ENCODE measurements around the gene TSKS.

DNA sequence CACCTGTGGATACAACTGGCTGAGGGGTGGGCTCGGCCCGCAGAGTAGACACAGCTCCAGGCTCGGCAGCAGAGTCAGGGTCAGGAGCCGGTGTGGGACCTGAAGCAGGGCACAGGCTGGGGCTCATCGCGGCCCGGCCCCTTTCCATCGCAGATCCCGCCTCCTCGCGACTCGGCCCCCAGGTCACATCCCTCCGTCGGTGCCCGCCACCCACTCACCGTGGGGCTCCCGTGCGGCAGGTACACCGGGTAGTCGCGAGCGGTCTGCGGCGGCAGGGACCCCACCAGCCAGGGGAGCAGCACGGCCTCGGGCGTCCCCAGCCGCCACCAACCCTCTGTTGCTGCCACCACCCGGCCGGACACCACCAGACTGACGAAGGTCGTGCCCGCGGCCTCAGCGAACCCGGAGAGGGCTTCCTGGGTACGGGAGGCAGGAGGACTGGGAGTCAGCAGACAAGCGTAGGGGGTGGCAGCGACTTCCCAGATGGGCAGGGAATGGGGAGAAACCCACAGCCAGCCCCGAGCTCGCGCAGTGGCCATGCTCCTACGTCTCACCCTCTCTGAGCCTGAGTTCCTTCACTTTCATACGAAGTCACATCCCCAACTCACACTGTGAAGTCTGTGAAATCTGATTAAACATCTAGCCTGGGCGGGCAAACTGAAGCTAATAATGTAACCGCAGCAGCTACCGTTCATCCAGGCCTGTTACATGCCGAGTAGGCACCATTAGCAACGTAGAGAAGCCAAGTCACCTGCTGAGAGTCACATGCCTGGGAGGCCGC is 46.2 kb upstream of the TSKS start:
- TF ChIP-seq, protein P1, sequence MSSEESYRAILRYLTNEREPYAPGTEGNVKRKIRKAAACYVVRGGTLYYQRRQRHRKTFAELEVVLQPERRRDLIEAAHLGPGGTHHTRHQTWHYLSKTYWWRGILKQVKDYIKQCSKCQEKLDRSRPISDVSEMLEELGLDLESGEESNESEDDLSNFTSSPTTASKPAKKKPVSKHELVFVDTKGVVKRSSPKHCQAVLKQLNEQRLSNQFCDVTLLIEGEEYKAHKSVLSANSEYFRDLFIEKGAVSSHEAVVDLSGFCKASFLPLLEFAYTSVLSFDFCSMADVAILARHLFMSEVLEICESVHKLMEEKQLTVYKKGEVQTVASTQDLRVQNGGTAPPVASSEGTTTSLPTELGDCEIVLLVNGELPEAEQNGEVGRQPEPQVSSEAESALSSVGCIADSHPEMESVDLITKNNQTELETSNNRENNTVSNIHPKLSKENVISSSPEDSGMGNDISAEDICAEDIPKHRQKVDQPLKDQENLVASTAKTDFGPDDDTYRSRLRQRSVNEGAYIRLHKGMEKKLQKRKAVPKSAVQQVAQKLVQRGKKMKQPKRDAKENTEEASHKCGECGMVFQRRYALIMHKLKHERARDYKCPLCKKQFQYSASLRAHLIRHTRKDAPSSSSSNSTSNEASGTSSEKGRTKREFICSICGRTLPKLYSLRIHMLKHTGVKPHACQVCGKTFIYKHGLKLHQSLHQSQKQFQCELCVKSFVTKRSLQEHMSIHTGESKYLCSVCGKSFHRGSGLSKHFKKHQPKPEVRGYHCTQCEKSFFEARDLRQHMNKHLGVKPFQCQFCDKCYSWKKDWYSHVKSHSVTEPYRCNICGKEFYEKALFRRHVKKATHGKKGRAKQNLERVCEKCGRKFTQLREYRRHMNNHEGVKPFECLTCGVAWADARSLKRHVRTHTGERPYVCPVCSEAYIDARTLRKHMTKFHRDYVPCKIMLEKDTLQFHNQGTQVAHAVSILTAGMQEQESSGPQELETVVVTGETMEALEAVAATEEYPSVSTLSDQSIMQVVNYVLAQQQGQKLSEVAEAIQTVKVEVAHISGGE (tag by site-specific recombination; conservative IDR thresholded peaks at IDR 0.05; ENCODE audit: low read depth) = no peak
- TF ChIP-seq, protein P2, sequence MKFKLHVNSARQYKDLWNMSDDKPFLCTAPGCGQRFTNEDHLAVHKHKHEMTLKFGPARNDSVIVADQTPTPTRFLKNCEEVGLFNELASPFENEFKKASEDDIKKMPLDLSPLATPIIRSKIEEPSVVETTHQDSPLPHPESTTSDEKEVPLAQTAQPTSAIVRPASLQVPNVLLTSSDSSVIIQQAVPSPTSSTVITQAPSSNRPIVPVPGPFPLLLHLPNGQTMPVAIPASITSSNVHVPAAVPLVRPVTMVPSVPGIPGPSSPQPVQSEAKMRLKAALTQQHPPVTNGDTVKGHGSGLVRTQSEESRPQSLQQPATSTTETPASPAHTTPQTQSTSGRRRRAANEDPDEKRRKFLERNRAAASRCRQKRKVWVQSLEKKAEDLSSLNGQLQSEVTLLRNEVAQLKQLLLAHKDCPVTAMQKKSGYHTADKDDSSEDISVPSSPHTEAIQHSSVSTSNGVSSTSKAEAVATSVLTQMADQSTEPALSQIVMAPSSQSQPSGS (tag by site-specific recombination; IDR thresholded peaks at IDR 0.05; ENCODE audit: low read depth) = no peak
- TF ChIP-seq, protein P3, sequence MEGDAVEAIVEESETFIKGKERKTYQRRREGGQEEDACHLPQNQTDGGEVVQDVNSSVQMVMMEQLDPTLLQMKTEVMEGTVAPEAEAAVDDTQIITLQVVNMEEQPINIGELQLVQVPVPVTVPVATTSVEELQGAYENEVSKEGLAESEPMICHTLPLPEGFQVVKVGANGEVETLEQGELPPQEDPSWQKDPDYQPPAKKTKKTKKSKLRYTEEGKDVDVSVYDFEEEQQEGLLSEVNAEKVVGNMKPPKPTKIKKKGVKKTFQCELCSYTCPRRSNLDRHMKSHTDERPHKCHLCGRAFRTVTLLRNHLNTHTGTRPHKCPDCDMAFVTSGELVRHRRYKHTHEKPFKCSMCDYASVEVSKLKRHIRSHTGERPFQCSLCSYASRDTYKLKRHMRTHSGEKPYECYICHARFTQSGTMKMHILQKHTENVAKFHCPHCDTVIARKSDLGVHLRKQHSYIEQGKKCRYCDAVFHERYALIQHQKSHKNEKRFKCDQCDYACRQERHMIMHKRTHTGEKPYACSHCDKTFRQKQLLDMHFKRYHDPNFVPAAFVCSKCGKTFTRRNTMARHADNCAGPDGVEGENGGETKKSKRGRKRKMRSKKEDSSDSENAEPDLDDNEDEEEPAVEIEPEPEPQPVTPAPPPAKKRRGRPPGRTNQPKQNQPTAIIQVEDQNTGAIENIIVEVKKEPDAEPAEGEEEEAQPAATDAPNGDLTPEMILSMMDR (tag by site-specific recombination; IDR thresholded peaks at IDR 0.05) = no peak
- TF ChIP-seq YY1 (tag by site-specific recombination; IDR thresholded peaks at IDR 0.05) (no peak), ZNF404 (tag by site-specific recombination; IDR thresholded peaks at IDR 0.05) (no peak), ZNF274 (IDR thresholded peaks at IDR 0.05; ENCODE audit: low read length) (no peak), ZNF274 (tag by site-specific recombination; IDR thresholded peaks at IDR 0.05; ENCODE audit: borderline replicate concordance) (no peak), ZBTB21 (tag by site-specific recombination; IDR thresholded peaks at IDR 0.05) (no peak), ZNF600 (tag by site-specific recombination; IDR thresholded peaks at IDR 0.05) (no peak), ZNF549 (tag by site-specific recombination; IDR thresholded peaks at IDR 0.05) (no peak)
- TF ChIP-seq, protein P4, sequence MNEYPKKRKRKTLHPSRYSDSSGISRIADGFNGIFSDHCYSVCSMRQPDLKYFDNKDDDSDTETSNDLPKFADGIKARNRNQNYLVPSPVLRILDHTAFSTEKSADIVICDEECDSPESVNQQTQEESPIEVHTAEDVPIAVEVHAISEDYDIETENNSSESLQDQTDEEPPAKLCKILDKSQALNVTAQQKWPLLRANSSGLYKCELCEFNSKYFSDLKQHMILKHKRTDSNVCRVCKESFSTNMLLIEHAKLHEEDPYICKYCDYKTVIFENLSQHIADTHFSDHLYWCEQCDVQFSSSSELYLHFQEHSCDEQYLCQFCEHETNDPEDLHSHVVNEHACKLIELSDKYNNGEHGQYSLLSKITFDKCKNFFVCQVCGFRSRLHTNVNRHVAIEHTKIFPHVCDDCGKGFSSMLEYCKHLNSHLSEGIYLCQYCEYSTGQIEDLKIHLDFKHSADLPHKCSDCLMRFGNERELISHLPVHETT (tag by site-specific recombination; IDR thresholded peaks at IDR 0.05) = no peak
- TF ChIP-seq, protein P5, sequence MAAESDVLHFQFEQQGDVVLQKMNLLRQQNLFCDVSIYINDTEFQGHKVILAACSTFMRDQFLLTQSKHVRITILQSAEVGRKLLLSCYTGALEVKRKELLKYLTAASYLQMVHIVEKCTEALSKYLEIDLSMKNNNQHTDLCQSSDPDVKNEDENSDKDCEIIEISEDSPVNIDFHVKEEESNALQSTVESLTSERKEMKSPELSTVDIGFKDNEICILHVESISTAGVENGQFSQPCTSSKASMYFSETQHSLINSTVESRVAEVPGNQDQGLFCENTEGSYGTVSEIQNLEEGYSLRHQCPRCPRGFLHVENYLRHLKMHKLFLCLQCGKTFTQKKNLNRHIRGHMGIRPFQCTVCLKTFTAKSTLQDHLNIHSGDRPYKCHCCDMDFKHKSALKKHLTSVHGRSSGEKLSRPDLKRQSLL (tag by site-specific recombination; IDR thresholded peaks at IDR 0.05) = no peak
- TF ChIP-seq, protein P6, sequence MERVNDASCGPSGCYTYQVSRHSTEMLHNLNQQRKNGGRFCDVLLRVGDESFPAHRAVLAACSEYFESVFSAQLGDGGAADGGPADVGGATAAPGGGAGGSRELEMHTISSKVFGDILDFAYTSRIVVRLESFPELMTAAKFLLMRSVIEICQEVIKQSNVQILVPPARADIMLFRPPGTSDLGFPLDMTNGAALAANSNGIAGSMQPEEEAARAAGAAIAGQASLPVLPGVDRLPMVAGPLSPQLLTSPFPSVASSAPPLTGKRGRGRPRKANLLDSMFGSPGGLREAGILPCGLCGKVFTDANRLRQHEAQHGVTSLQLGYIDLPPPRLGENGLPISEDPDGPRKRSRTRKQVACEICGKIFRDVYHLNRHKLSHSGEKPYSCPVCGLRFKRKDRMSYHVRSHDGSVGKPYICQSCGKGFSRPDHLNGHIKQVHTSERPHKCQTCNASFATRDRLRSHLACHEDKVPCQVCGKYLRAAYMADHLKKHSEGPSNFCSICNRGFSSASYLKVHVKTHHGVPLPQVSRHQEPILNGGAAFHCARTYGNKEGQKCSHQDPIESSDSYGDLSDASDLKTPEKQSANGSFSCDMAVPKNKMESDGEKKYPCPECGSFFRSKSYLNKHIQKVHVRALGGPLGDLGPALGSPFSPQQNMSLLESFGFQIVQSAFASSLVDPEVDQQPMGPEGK (tag by site-specific recombination; IDR thresholded peaks at IDR 0.05) = no peak
